Measurements from ENCODE around the gene EGFR.

The EGFR gene

DNA sequence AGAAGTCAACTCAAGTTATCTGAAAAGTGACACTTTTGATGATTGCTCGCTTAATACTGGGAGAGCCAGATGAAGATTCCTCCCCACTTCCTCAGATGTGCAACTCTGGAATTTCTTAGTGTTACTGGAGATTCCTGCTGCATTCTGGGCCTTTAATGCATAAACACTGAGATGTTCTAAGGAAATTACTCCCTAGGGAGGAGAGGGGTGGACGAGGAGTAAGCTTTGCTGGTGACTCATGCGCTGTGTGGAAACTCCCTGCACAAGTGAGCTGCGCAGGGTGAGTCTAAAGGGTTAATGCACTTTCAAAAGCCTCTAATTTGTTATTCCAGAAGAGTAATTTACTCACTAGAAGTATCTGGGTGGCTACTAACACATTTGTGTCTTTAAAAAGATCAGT, 46.3 kb downstream of the EGFR start:
- Histone ChIP-seq H3K79me2 (ENCODE audit: insufficient read depth, low read length) (no peaks in the 10 kb centered on the region), H3K27ac (ENCODE audit: low read length) (no peak overlapping the region), H2AFZ (ENCODE audit: low read depth, low read length) (no peak overlapping the region), H4K20me1 (ENCODE audit: insufficient read depth, low read length) (no peaks in the 10 kb centered on the region), H3K4me1 (ENCODE audit: insufficient read depth, low read length) (no peaks in the 10 kb centered on the region), H3K9ac (ENCODE audit: low read depth, low read length) (no peak overlapping the region), H3K27me3 (ENCODE audit: insufficient read depth, low read length, poor library complexity) (peaks cover 8% of the 10 kb centered on the region), H3K9me3 (ENCODE audit: insufficient read depth, low read length, severe bottlenecking) (no peaks in the 10 kb centered on the region), H3K36me3 (ENCODE audit: insufficient read depth, low read length) (no peaks in the 10 kb centered on the region), H3K4me3 (ENCODE audit: low read depth in 1 of 2, low read length in 2 of 2) (no peak overlapping the region), H3K4me2 (ENCODE audit: insufficient read depth, low read length) (no peak overlapping the region)
- DNase-seq = no peak
- ATAC-seq (ENCODE audit: insufficient read depth, low read depth) = no peak
- TF ChIP-seq EZH2 (IDR thresholded peaks at IDR 0.05; ENCODE audit: borderline replicate concordance, low read depth, low read length, severe bottlenecking) (no peak), CTCF (IDR thresholded peaks at IDR 0.05; ENCODE audit: borderline replicate concordance, extremely low read depth, low read length, poor library complexity, severe bottlenecking) (no peak)

- ATAC-seq (ENCODE audit: insufficient read depth, low read depth) (no peak), DNase-seq (no peak)
- H3K4me1 ChIP-seq (ENCODE audit: insufficient read depth, low read length) = no peaks in the 10 kb centered on the region
- H4K20me1 ChIP-seq (ENCODE audit: insufficient read depth, low read length) = no peaks in the 10 kb centered on the region
- H3K36me3 ChIP-seq (ENCODE audit: insufficient read depth, low read length) = no peaks in the 10 kb centered on the region
- H3K4me3 ChIP-seq (ENCODE audit: low read depth in 1 of 2, low read length in 2 of 2) = no peak overlapping the region
- H3K9me3 ChIP-seq (ENCODE audit: insufficient read depth, low read length, severe bottlenecking) = no peaks in the 10 kb centered on the region
- no peaks in the 10 kb centered on the region for H3K79me2 ChIP-seq (ENCODE audit: insufficient read depth, low read length)
- H2AFZ ChIP-seq (ENCODE audit: low read depth, low read length) = no peak overlapping the region
- peaks cover 12% of the 10 kb centered on the region for H3K27me3 ChIP-seq (ENCODE audit: insufficient read depth, low read length, poor library complexity)
- H3K9ac ChIP-seq (ENCODE audit: low read depth, low read length) = no peak overlapping the region
- no peak overlapping the region for H3K27ac ChIP-seq (ENCODE audit: low read length)
- no peak overlapping the region for H3K4me2 ChIP-seq (ENCODE audit: insufficient read depth, low read length)
- TF ChIP-seq CTCF (IDR thresholded peaks at IDR 0.05; ENCODE audit: borderline replicate concordance, extremely low read depth, low read length, poor library complexity, severe bottlenecking) (no peak), EZH2 (IDR thresholded peaks at IDR 0.05; ENCODE audit: borderline replicate concordance, low read depth, low read length, severe bottlenecking) (no peak)
Observed at GRCh38 chr7:55065511-55066229, 46.9 kb downstream of the EGFR start.

GRCh38 chr7:55066524-55066923, 47.7 kb downstream of the EGFR start:
- Histone ChIP-seq H3K9me3 (ENCODE audit: insufficient read depth, low read length, severe bottlenecking) (no peaks in the 10 kb centered on the region), H3K27me3 (ENCODE audit: insufficient read depth, low read length, poor library complexity) (peaks cover 14% of the 10 kb centered on the region), H3K79me2 (ENCODE audit: insufficient read depth, low read length) (no peaks in the 10 kb centered on the region), H3K4me1 (ENCODE audit: insufficient read depth, low read length) (no peaks in the 10 kb centered on the region), H2AFZ (ENCODE audit: low read depth, low read length) (no peak overlapping the region), H3K27ac (ENCODE audit: low read length) (no peak overlapping the region), H3K4me2 (ENCODE audit: insufficient read depth, low read length) (no peak overlapping the region), H4K20me1 (ENCODE audit: insufficient read depth, low read length) (no peaks in the 10 kb centered on the region), H3K36me3 (ENCODE audit: insufficient read depth, low read length) (no peaks in the 10 kb centered on the region), H3K4me3 (ENCODE audit: low read depth in 1 of 2, low read length in 2 of 2) (no peak overlapping the region), H3K9ac (ENCODE audit: low read depth, low read length) (no peak overlapping the region)
- no peak for DNase-seq
- TF ChIP-seq EZH2 (IDR thresholded peaks at IDR 0.05; ENCODE audit: borderline replicate concordance, low read depth, low read length, severe bottlenecking) = no peak
- TF ChIP-seq CTCF (IDR thresholded peaks at IDR 0.05; ENCODE audit: borderline replicate concordance, extremely low read depth, low read length, poor library complexity, severe bottlenecking) = no peak
- ATAC-seq (ENCODE audit: insufficient read depth, low read depth) = no peak
